NCI-H2196 (cell line): ENCODE measurements around the gene SPANXN2.
"Not testable (repeated sequence)": the region's sequence is repeated elsewhere in the genome, so short reads cannot be mapped to it uniquely, and the experiment has no call there.

Source experiments
- DNase-seq: peaks from one replicate; lab custom pipeline; 2025; ENCODE audit not compliant: unreplicated experiment; lab: John Stamatoyannopoulos, UW

The SPANXN2 gene, protein sequence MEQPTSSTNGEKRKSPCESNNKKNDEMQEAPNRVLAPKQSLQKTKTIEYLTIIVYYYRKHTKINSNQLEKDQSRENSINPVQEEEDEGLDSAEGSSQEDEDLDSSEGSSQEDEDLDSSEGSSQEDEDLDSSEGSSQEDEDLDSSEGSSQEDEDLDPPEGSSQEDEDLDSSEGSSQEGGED

DNA sequence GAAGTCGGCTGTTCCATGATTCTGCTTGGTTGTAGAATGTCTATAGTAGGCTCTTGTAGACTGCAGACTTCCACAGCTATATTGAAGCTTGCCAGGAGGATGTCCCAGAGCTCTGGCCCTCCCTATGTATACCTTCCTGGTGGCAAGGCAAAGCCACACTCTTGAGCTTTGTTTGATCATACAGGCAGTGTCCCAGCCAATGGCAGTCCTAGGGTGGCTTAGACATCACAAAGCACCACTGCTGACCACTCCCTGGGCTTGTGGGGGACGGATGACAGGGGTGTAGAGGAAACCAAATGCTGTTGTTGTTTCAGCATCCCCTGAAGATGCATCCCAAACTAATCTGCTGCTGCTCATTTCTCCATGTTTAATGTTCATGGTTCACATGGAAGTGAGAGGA is at the start of gene SPANXN2:
TSS of gene SPANXN2 (minus strand) at position 101 of the 400 bp plus-strand sequence. CDS start at position 17, 84 bp downstream.
- not testable (repeated sequence) for DNase-seq

DNA sequence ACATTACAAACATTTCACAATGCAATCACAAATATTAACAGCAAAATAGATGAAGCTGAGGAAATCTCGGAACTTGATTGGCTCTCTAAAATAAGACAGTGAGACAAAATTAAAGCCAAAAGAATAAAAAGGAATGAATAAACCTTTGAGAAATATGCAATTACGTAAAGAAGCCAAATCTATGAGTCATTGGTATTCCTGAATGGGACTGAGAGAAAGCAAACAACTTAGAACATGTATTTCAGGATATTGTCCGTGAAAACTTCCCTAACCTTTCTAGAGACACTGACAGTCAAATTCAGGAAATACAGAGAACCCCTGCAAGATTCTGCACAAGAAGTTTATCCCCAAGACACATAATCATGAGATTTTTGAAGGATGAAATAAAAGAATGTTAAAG is 48.4 kb upstream of the SPANXN2 start:
- DNase-seq = no peak

- not testable (repeated sequence) for DNase-seq
Measured at GRCh38 chrX:143767789-143768188, 47.2 kb upstream of the SPANXN2 start.

- no peak for DNase-seq
Measured at GRCh38 chrX:143757887-143758286, 37.3 kb upstream of the SPANXN2 start.

DNA sequence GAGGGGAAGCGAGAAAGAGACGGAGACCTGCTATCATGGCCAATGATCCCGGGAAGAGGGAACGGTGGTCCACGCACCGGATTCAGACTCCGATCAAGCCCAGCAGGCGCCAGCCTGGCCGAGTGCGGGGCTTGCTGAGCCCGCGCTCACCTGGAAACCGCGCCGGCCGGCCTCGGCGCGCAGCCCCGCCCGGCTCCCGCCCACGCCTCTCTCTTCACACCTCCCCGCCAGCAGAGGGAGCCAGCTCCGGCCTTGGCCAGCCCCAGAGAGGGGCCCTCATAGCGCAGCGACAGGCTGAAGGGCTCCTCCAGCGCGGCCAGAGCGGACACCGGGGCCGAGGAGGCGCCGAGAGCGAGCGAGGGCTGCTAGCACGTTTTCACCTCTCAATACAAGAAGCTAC is 36.8 kb upstream of the SPANXN2 start:
- DNase-seq = no peak

GRCh38 chrX:143754183-143754582 is 33.6 kb upstream of the SPANXN2 start:
- no peak for DNase-seq

DNA sequence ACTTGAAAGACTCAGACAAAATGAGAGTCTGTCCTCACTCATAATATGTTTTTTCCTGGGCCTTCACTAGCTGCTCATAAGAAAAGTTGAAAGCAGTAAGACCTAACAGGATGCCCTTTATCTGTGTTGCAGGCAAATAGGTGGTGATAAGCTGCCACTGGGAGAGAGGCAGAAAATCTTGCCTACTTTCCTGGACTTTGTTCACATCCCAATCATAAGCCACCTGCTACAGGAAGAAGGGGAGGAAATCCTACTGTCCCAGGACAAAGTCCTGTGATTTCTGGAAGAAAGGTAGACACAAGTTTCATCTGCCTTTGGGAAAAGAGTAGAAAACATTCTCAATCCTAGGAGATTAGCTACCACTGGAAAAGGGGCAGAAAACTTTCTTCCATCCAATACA is 13.3 kb upstream of the SPANXN2 start:
- DNase-seq = no peak

DNA sequence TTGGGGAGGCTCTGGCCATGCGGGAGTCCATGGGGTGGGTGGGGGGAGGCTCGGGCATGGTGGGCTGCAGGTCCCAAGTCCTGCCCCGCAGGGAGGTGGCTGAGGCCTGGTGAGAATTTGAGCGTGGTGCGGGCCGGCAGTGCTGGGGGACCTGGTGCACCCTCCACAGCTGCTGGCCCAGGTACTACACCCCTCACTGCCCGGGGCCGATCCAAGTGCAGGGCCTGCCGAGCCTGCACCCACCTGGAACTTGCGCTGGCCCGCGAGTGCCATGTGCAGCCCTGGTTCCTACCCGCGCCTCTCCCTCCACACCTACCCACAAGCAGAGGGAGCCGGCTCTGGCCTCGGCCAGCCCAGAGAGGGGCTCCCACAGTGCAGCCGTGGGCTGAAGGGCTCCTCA is 5.7 kb upstream of the SPANXN2 start:
- DNase-seq = no peak

DNA sequence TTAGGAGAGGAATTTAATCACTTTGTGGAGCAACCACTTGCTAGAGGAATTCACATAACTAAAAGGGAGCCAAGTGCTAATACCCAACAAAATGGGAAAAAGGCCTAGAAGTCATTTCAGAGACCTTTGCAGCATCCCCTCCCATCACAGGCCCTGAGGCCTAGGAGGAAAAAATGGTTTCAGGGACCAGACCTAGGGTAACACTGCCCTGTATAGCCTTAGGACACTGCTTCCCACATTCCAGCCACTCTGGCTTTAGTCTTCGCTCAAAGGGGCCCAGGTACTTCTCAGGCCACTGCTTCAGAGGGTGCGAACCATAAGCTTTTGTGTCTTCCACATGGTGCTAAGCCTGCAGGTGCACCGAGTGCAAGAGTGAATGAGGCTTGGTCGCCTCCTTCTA is 19.1 kb downstream of the SPANXN2 start:
- no peak for DNase-seq

DNA sequence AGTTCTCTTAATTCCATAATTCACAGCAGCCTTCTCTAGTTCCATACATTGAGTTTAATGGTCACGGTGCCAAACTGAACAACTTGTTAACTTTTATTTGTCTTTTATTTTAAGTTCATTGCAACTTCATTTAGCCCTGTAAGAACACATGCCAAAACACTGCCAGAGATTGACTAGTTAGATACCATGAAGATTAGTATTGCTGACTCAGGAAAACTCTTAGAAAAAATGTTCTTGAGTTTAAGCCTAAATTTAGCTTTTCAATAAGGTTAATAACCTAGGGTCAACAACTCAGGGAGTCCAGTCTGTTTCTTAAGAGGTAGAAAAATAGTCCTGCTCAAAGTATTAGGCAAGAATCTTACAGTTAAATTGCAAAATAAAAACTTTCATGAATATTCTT is 25.7 kb downstream of the SPANXN2 start:
- no peak for DNase-seq

DNA sequence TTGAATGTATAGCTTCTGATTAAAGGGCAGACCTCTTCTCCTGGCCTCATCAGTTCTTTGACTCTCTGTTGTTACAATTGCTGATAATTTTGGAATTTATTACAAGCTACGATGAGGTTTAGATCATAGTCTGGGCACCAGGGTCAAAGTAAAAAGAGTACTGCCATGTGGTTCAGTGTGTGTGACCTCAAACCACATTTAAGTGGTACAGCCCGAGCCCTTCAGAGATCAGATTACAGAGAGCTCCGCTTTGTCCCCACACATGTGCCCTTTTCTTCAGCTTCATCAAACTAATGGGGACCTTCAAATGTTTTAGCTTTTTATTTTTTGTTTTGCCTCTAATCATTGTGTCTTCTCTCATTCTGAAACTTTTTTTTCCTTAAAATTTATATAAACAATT is 37.1 kb downstream of the SPANXN2 start:
- DNase-seq = no peak

GRCh38 chrX:143674926-143675325 is 45.6 kb downstream of the SPANXN2 start:
- no peak for DNase-seq

DNA sequence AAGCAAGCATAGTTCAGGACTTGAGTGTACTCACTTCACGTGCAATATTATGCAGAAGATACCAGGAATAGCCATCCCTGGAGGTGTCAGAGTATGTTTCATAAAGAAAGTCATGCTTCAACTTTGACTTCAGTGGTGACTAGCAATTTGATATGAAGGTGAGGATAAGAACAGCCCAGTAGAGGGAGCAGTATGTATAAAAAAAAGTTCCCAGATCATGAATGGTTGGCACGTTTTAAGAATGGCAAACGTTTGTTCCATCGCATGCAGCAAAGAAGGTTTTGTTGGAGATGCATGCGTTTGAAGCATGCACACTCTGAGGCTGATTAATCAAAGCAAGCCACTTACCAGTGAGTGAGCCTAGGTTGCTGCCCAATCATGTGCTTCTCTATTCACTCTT is 51.2 kb downstream of the SPANXN2 start:
- no peak for DNase-seq

GRCh38 chrX:143664302-143664701 is 56.2 kb downstream of the SPANXN2 start:
- DNase-seq = no peak

GRCh38 chrX:143663755-143664154 is 56.8 kb downstream of the SPANXN2 start:
- DNase-seq = no peak
